Aortic smooth muscle cell (primary cell): ENCODE measurements around the gene ZSWIM8. TPM values are rescaled to one million over a fixed set of nuclear protein-coding genes. Genes with fewer than 3 reads are reported as not detected.

Experiments used
- total RNA-seq: library from RNA; depleted of rRNA; stranded (reverse); fragments of >200 nt; gene quantifications from 2 replicates; pipeline ENCODE4 v1.2.3, GENCODE V29; 2014

ZSWIM8 gene
- 45.9 and 48.9 TPM in 2 replicates for total RNA-seq

GRCh38 chr10:73785211-73785720 is at the start of gene ZSWIM8:
TSS of gene ZSWIM8 (plus strand) at chr10:73785606. CDS start at chr10:73785879, 273 bp downstream.

GRCh38 chr10:73743905-73744663 is 41.3 kb upstream of the ZSWIM8 start, which contains the start of gene SEC24C:
TSS of gene SEC24C (plus strand) at chr10:73744372. CDS start at chr10:73746833, 2,461 bp downstream.

GRCh38 chr10:73781879-73782748 is 3.3 kb upstream of the ZSWIM8 start, which contains the start of gene CHCHD1:
TSS of gene CHCHD1 (plus strand) at chr10:73782048. CDS start at chr10:73782076, 28 bp downstream.

Other genes starting within 250 kb of the ZSWIM8 start
- gene USP54, start 194.3 kb upstream of the ZSWIM8 start, total RNA-seq: 7.0 and 8.2 TPM in 2 replicates
- 0.06 TPM in 1 of 2 replicates, not detected in the other for gene MYOZ1, start 144.1 kb upstream of the ZSWIM8 start, total RNA-seq
- under 0.01 TPM in 1 of 2 replicates, not detected in the other for gene SYNPO2L, start 129.6 kb upstream of the ZSWIM8 start, total RNA-seq
- 2.6 and 2.7 TPM in 2 replicates for gene AGAP5, start 87.5 kb upstream of the ZSWIM8 start, total RNA-seq
- gene SEC24C, start 41.2 kb upstream of the ZSWIM8 start, total RNA-seq: 73.2 and 81.0 TPM in 2 replicates
- 21.7 and 24.0 TPM in 2 replicates for gene CHCHD1, start 3.6 kb upstream of the ZSWIM8 start, total RNA-seq
- gene NDST2, start 26.0 kb downstream of the ZSWIM8 start, total RNA-seq: 9.2 and 16.4 TPM in 2 replicates
- gene CAMK2G, start 88.9 kb downstream of the ZSWIM8 start, total RNA-seq: 22.6 and 25.7 TPM in 2 replicates
- 37.4 and 45.2 TPM in 2 replicates for gene PLAU, start 125.5 kb downstream of the ZSWIM8 start, total RNA-seq
- 198 and 246 TPM in 2 replicates for gene VCL, start 212.5 kb downstream of the ZSWIM8 start, total RNA-seq